K562 (cell line): ENCODE results near the gene PYM1. TPM values are rescaled to one million over a fixed set of nuclear protein-coding genes. Genes with fewer than 3 reads are reported as not detected.

Experiments
- CXXC5 ChIP-seq: fragments of 250-450 bp; sonication (Bioruptor Pico); IDR thresholded peaks from 2 replicates; pipeline ENCODE4 v1.8.0; 2022; ENCODE audit warnings: inconsistent platforms, mild to moderate bottlenecking, moderate library complexity
- HNRNPUL1 ChIP-seq: fragments of 200-400 bp; formaldehyde crosslinking; IDR thresholded peaks from 2 replicates; pipeline ENCODE4 v1.6.1; 2017; ENCODE audit warnings: low read length
- MGA ChIP-seq: fragments of 450-650 bp; IDR thresholded peaks from 2 replicates; pipeline ENCODE4 v1.6.1; 2016; ENCODE audit warnings: mild to moderate bottlenecking, moderate library complexity
- PHTF2 ChIP-seq: fragments of 250-450 bp; sonication (Bioruptor Pico); IDR thresholded peaks from 2 replicates; pipeline ENCODE4 v1.5.0; 2021; ENCODE audit warnings: mild to moderate bottlenecking
- PURB ChIP-seq: sonication (generic); formaldehyde crosslinking; IDR thresholded peaks from 2 replicates; pipeline ENCODE4 v1.9.0; 2021; ENCODE audit warnings: low read depth, mild to moderate bottlenecking, missing genetic modification reagents
- RNF2 ChIP-seq: sonication (generic); IDR thresholded peaks from 2 replicates; pipeline ENCODE4 v1.6.1; 2016
- polyA plus RNA-seq, 8 experiments: library from polyadenylated mRNA; depleted of rRNA in 4 of 8; stranded (reverse) in 5 of 8; unstranded in 3 of 8; fragments of >200 nt; fragmentation: Nextera tagmentation in 2 of 8; fragmentation: Illumina TruSeq in 1 of 8; extraction: Ambion mirVana in 2 of 8; extraction: Trizol in 1 of 8; gene quantifications; 2 replicates each; pipeline versions ENCODE4 v1.2.1 to v1.2.3, GENCODE V29; 2011 to 2014; ENCODE audit warnings: inconsistent platforms in 1 of 8, missing spikeins in 1 of 8
- total RNA-seq, 7 experiments: library from RNA; depleted of rRNA in 6 of 7; stranded (reverse); fragments of >200 nt in 6 of 7; fragmentation: Illumina TruSeq in 2 of 7; extraction: Trizol in 2 of 7; gene quantifications; 2 replicates each; pipeline versions ENCODE4 v1.2.1 to v1.2.3, GENCODE V29; 2011 to 2021; ENCODE audit warnings: low replicate concordance in 1 of 7
- TF ChIP-seq, protein P1 (sequence below): sonication (generic); formaldehyde crosslinking; IDR thresholded peaks from 2 replicates; pipeline ENCODE4 v1.8.0; 2022; ENCODE audit warnings: missing genetic modification reagents, mild to moderate bottlenecking, borderline replicate concordance
- TF ChIP-seq, protein P2 (sequence below): sonication (generic); formaldehyde crosslinking; IDR thresholded peaks from 2 replicates; pipeline ENCODE4 v1.8.0; 2023; ENCODE audit warnings: mild to moderate bottlenecking, missing genetic modification reagents
- TF ChIP-seq, protein P3 (sequence below): fragments of 250-450 bp; sonication (Bioruptor Pico); IDR thresholded peaks from 2 replicates; pipeline ENCODE4 v1.8.0; 2021; ENCODE audit warnings: mild to moderate bottlenecking, moderate library complexity

Gene PYM1
- total and polyA plus RNA-seq, 9 of the 15 experiments (the other 6 are each of a cell fraction or from before 2014, with no cell fraction given): 29.0 to 51.3 (median 34.1) TPM

GRCh38 chr12:55925870-55926737 lies 1.6 kb downstream of the PYM1 start (continued):
- TF ChIP-seq MGA: 0 out of 2 replicates have a peak, but pooled peaks have one; percentile 29
- no peak for TF ChIP-seq PURB (CRISPR knock-in tag)
- TF ChIP-seq, protein P1, sequence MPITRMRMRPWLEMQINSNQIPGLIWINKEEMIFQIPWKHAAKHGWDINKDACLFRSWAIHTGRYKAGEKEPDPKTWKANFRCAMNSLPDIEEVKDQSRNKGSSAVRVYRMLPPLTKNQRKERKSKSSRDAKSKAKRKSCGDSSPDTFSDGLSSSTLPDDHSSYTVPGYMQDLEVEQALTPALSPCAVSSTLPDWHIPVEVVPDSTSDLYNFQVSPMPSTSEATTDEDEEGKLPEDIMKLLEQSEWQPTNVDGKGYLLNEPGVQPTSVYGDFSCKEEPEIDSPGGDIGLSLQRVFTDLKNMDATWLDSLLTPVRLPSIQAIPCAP: no peak
- TF ChIP-seq HNRNPUL1: no peak
- TF ChIP-seq RNF2: no peak
- TF ChIP-seq, protein P2, sequence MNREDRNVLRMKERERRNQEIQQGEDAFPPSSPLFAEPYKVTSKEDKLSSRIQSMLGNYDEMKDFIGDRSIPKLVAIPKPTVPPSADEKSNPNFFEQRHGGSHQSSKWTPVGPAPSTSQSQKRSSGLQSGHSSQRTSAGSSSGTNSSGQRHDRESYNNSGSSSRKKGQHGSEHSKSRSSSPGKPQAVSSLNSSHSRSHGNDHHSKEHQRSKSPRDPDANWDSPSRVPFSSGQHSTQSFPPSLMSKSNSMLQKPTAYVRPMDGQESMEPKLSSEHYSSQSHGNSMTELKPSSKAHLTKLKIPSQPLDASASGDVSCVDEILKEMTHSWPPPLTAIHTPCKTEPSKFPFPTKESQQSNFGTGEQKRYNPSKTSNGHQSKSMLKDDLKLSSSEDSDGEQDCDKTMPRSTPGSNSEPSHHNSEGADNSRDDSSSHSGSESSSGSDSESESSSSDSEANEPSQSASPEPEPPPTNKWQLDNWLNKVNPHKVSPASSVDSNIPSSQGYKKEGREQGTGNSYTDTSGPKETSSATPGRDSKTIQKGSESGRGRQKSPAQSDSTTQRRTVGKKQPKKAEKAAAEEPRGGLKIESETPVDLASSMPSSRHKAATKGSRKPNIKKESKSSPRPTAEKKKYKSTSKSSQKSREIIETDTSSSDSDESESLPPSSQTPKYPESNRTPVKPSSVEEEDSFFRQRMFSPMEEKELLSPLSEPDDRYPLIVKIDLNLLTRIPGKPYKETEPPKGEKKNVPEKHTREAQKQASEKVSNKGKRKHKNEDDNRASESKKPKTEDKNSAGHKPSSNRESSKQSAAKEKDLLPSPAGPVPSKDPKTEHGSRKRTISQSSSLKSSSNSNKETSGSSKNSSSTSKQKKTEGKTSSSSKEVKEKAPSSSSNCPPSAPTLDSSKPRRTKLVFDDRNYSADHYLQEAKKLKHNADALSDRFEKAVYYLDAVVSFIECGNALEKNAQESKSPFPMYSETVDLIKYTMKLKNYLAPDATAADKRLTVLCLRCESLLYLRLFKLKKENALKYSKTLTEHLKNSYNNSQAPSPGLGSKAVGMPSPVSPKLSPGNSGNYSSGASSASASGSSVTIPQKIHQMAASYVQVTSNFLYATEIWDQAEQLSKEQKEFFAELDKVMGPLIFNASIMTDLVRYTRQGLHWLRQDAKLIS (CRISPR knock-in tag): no peak
- TF ChIP-seq, protein P3, sequence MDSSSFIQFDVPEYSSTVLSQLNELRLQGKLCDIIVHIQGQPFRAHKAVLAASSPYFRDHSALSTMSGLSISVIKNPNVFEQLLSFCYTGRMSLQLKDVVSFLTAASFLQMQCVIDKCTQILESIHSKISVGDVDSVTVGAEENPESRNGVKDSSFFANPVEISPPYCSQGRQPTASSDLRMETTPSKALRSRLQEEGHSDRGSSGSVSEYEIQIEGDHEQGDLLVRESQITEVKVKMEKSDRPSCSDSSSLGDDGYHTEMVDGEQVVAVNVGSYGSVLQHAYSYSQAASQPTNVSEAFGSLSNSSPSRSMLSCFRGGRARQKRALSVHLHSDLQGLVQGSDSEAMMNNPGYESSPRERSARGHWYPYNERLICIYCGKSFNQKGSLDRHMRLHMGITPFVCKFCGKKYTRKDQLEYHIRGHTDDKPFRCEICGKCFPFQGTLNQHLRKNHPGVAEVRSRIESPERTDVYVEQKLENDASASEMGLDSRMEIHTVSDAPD (CRISPR knock-in tag): no peak
- TF ChIP-seq CXXC5 (CRISPR knock-in tag): no peak
- TF ChIP-seq PHTF2 (CRISPR knock-in tag): no peak
